COLO829 (cell line): ENCODE measurements around the gene CNTD1.
A peak's percentile ranks its signal among the peaks of the same experiment; 100 is the strongest.

Experiments used
- DNase-seq: peaks from one replicate; pipeline ENCODE4 v3.0.0; 2012; ENCODE audit warnings: low spot score

Gene CNTD1

DNA sequence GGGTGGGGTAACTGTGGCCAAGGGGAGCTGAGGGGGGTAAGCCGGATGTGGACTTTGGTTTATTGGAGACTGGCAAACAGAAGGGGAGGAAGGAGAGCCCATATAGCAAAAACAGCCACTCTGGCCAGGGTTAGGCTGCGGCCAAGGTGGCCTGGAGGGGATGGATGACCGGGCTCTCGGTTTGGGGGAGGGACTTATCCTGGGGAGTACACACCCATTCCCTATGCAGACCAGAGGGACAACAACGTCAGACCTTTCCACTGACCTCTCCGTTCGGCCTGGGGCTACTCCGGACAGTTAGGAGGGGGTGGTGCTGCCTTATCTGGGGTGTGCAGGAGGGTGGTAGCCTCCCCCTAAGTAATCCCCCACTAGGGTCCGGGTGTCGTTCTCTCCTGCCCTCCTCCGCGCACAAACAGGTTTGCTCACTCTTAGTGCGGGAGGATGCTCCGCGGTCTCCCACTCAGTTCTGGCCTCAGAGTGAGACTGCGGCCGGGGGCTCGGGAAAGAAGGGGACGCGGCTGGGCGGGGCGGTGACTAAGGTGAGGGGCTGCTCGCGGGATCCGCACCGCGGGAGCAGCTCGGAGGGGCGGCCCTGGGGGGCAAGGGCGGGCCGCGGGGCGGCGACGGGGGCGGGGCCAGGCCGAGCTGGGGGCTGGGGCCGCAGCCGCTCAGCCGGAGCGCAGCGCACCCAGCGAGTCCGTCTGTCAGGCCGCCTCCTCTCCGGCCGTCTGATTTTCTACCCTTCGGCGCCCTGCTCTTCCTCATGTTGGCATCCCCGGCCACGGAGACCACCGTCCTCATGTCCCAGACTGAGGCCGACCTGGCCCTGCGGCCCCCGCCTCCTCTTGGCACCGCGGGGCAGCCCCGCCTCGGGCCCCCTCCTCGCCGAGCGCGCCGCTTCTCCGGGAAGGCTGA is 18.5 kb upstream of the CNTD1 start, which contains the start of gene WNK4:
Gene WNK4 (plus strand): TSS at position 675 of the 915 bp plus-strand sequence. CDS start 89 bp downstream, at position 764.
- DNase-seq: no peak

DNA sequence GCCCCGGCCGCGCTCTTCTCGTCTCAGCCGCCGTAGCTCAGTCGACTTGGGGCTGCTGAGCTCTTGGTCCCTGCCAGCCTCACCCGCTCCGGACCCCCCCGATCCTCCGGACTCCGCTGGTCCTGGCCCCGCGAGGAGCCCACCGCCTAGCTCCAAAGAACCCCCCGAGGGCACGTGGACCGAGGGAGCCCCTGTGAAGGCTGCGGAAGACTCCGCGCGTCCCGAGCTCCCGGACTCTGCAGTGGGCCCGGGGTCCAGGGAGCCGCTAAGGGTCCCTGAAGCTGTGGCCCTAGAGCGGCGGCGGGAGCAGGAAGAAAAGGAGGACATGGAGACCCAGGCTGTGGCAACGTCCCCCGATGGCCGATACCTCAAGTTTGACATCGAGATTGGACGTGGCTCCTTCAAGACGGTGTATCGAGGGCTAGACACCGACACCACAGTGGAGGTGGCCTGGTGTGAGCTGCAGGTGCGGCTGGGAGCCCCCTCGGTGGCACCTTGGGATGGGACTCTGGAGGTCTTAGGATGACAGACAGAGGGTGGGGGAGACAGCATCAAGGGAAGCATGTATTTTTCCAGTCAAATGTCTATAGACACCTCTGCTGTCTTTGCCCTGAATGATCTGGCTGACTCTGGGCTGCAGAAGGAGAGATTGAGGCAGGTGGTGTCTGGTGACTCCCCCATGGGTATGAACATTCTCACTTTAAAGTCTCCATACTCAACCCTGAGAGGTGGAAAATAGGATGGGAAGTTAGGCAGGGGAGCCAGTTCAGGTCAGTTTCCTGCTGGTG is 17.6 kb upstream of the CNTD1 start:
- no peak for DNase-seq

DNA sequence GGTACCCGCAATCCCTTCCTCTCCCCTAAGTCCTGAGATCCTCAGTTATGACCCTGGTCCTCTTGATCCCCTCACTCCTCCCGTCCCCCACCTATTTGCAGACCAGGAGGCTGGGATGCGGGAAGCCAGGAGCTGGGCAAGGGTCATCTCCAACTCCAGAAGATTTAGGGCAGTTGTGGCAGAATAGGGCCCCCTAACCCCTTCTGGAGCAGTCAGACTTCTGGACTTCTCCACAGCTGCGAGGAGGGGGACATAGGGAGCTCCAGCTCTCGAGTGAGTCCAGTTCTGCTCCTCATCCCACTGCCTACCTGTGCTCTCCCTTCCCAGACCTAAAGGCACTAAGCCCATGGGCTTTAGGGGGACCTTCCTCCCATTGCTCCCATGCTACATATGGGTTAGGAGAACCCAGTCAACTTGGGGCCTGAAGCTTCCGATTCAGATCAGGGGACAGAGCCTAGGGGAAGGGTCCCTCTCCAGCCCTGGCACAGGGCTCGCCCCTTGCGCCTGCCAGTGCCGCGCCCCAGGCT is 17.0 kb upstream of the CNTD1 start:
- DNase-seq: no peak

GRCh38 chr17:42782166-42783061 is 16.2 kb upstream of the CNTD1 start:
- DNase-seq: no peak

DNA sequence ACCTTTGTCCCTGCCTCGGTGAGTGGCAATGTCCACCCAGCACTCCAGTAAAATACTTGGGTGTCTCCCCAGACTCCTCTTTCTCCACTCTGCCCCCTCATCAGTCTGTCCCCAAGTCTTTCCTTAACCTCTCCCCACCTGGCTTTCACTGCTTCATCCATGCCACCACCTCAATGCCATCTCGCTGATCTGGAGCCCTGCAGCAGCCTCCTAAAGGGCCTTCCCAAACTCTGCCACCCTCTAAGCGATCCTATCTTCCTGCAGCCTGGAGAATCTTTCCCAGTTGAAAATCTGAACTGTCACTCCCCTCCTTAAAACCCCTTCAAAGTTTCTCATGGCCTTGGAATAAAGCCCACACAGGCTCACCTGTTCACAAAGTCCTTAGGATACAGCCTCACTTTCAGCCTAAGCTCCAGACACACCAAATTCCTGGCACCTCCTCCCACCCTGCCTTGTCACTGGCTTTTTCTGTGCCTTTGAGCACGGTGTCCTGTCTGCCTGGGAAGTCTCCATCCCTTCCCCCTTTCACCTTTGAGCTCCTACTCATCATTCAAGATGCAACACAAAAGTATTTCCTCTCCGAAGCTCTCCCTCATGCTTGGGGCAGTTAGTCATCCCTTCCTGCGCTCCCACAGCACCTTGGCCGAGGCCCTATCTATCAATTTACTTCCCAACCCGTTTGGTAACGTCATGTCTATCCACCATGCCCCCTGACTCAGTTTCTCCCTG is 15.4 kb upstream of the CNTD1 start:
- DNase-seq: no peak

DNA sequence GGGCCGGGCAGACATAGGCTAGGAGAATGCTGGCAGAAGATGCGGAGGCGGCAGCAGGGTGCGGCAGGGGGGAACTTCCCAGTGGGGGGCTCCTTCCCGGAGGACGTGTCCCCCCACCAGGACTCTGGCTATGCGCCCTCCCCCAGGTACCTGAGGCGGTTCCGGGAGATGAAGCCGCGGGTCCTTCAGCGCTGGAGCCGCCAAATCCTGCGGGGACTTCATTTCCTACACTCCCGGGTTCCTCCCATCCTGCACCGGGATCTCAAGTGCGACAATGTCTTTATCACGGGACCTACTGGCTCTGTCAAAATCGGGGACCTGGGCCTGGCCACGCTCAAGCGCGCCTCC is 14.9 kb upstream of the CNTD1 start:
- no peak for DNase-seq

DNA sequence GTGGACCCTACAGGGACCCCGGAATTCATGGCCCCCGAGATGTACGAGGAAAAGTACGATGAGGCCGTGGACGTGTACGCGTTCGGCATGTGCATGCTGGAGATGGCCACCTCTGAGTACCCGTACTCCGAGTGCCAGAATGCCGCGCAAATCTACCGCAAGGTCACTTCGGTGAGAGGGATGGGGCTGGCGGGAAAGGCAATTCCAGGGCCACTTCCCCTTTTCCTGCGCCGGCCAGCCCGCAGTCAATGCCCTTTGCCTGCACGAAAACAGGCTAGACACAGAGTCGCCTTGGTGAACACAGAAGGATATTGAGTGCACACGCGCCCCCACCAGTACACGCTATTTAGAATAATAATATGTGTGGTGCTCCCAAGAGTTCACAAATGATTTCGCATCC is 14.3 kb upstream of the CNTD1 start:
- no peak for DNase-seq

DNA sequence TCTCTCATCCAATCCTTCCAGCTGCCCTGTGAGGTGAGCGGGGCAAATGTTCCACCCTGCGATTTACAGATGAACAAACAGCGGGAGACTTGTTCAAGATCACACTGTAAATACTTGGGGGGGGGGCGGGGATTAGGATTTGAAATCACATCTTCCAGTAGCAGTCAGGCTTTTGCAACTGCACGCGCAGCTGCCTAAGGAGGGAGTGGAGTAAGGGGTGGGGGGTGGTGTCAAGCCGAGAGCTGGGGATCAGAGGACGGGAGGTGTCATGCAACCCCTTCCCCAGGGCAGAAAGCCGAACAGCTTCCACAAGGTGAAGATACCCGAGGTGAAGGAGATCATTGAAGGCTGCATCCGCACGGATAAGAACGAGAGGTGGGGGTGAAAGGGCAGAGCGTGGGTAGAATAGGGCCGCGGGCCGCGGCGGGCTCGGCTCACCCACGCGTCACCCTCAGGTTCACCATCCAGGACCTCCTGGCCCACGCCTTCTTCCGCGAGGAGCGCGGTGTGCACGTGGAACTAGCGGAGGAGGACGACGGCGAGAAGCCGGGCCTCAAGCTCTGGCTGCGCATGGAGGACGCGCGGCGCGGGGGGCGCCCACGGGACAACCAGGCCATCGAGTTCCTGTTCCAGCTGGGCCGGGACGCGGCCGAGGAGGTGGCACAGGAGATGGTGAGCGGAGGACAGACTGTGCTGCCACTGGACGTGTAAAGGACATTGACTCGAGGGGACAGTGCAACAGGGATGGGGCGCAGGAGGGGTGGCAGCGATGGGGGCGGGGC is 13.7 kb upstream of the CNTD1 start:
- DNase-seq: no peak

GRCh38 chr17:42787266-42787665 is 11.4 kb upstream of the CNTD1 start:
- no peak for DNase-seq

DNA sequence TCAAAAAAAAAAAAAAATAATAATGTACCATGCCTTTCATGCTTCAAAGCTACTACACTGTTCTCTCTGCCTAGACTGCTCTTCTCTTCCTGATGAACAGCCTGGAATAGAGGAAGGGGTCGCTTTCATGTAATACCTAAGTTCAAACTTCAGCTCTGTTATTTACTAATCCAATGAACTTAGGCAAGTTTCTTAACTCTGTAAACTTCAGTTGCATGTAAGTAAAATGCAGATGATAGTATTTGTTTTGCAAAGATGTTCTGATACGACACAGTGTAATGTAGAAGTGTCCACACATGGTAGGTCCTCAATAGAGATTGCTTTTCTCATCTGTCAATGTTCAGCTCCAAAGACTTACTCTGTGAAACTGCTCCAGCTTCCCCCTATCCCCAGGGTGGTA is 6.7 kb upstream of the CNTD1 start:
- DNase-seq: no peak

DNA sequence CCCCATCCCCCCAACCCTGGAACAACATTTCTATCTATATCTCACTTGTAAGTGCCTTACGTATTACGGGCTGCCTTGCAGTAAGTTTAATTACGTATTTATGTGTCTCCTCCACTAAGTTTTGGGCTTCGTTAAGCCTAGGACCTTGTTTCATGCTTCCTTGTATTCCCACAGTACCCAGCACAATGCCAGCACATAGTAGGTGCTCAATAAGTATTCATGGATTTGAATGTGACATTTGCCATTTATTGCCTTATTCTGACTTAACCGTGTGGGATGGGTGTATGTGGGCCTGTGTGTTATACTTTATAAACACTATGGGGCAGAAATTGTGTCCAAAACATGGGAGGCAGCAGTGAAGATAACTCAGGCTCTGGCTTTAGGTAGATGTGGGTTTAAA is 6.1 kb upstream of the CNTD1 start:
- no peak for DNase-seq

DNA sequence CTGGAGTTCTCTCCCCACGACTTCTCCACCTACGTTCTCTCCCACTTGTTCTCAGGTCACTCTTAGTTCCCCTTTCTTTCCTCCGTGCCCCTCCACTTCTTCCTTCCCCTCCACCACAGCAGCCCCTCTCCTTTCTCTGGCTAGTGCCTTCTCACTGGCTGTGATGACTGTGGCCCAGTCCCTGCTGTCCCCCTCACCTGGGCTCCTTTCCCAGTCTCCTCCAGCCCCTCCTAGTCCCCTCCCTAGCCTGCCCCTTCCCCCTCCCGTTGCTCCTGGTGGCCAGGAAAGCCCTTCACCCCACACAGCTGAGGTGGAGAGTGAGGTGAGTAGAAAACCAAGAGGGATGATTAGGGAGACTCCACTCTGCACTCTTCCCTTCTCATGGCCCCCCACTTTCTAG is 3.6 kb upstream of the CNTD1 start:
- no peak for DNase-seq

DNA sequence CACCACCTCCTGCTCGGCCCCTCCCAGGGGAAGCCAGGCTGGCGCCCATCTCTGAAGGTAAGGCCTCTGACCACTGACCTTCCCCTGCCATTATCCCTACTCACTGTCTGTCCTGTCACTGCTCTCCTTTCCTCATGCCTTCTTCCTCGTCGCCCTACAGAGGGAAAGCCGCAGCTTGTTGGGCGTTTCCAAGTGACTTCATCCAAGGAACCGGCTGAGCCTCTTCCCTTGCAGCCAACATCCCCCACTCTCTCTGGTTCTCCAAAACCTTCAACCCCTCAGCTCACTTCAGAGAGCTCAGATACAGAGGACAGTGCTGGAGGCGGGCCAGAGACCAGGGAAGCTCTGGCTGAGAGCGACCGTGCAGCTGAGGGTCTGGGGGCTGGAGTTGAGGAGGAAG is 3.2 kb upstream of the CNTD1 start:
- DNase-seq: no peak

GRCh38 chr17:42796066-42796758 is 2.4 kb upstream of the CNTD1 start:
- no peak for DNase-seq

DNA sequence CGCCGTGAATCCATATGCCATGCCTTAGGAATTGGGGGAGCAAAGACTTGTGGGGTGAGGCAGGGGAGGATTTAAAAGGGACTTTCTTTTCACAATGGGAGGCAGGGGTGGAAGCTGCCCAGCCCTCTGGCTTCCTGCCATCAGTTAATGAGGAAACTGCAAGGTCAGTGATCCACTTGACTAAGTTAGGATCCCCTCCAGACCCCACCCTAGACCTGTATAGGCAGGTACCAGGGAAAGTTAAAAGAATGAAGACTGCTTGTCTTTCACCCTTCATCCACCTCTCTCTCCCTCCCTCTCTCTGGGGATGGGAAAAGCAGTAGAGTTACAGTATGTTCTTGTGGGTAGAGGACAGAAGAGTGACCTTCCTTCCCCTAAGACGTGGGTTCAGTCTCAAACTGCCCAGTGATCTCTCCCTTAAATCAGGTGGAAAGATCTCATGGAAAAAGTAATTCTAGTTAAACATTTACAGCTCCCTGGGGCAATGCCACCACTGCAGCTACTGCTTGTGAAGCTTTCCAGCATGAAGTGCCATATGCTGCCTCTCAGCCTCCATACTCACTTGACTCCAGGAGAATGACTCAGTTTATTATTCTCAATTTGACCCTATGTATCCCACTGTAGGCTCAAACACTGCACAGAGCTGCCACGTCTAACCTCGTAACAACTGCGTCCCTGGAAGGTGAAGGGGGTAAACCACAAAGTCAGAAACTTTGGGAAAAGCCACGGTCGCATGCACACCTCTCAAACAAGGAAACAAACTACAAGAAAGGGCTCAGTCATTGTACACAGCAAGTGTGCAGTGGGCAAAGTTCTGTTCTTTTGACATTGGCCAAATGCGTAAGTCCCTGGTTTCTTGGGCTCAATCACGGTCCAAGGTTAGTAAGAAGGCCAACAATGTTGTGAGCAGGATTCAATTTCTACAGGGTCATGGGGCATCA is 1.3 kb upstream of the CNTD1 start:
- no peak for DNase-seq

GRCh38 chr17:42798011-42798382 is 664 bp upstream of the CNTD1 start:
- DNase-seq: no peak

- no peak for DNase-seq
Observed at GRCh38 chr17:42803074-42803883, 4.6 kb downstream of the CNTD1 start.

DNA sequence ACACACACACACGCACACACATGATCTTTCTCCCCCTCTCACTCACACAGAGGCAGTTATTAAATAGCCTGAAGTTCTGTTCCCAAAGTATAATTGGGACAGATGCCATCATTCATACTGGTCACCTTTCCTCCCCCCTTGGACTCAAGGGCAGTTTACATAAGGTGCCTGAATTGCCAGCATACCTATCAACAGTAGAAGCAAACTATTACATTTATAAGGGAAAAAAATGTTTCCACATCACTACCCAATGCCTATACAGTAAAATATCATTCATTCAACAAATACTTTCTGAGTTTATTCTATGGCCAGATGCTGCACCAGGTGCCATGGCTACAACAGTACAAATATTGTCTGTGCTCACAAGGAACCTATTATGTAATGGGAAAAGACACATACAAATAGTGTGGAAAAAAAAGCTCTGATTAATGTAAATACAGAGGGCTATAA is 6.3 kb downstream of the CNTD1 start:
- peak; percentile 49 for DNase-seq
